Measurements from ENCODE around the gene CD55.

- TF ChIP-seq, protein P1, sequence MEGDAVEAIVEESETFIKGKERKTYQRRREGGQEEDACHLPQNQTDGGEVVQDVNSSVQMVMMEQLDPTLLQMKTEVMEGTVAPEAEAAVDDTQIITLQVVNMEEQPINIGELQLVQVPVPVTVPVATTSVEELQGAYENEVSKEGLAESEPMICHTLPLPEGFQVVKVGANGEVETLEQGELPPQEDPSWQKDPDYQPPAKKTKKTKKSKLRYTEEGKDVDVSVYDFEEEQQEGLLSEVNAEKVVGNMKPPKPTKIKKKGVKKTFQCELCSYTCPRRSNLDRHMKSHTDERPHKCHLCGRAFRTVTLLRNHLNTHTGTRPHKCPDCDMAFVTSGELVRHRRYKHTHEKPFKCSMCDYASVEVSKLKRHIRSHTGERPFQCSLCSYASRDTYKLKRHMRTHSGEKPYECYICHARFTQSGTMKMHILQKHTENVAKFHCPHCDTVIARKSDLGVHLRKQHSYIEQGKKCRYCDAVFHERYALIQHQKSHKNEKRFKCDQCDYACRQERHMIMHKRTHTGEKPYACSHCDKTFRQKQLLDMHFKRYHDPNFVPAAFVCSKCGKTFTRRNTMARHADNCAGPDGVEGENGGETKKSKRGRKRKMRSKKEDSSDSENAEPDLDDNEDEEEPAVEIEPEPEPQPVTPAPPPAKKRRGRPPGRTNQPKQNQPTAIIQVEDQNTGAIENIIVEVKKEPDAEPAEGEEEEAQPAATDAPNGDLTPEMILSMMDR (conservative IDR thresholded peaks at IDR 0.05; ENCODE audit: low read depth, low read length) = no peak
- no peak for TF ChIP-seq EZH2 (IDR thresholded peaks at IDR 0.05; ENCODE audit: low read length, unreplicated experiment)
Observed at GRCh38 chr1:207396168-207396746, 74.8 kb downstream of the CD55 start.

All from PC-3 (cell line).